H1 (cell line): ENCODE measurements around the gene DHRS7B. TPM values are rescaled to one million over a fixed set of nuclear protein-coding genes. Genes with fewer than 3 reads are reported as not detected.

ENCODE experiments used
- CTCF ChIA-PET: fragments of 300-600 bp; sonication (Branson Sonifier 250); formaldehyde crosslinking; loops from one replicate; lab custom pipeline; 2021; ENCODE audit not compliant: partially characterized antibody; lab: Charles Lee
- POLR2A ChIA-PET: fragments of 300-600 bp; sonication (Branson Sonifier 250); formaldehyde crosslinking; loops from one replicate; lab custom pipeline; 2021; ENCODE audit warnings: inconsistent platforms; ENCODE audit not compliant: partially characterized antibody; lab: Charles Lee
- DNase-seq, 2 experiments: peaks; one replicate each; pipeline versions ENCODE4 v3.0.0 to v3.0.0-alpha.2; 2010 to 2022; ENCODE audit warnings: low spot score in 2 of 2, low read depth in 1 of 2, mixed read lengths in 1 of 2
- FAIRE-seq: peaks from 2 replicates; lab custom pipeline; 2011; peaks lifted over from hg19 to GRCh38; lab: Jason Lieb, UNC
- H2AFZ ChIP-seq: 2 replicates; pipeline ENCODE4 v1.8.1; 2012; ENCODE audit warnings: low read length, inconsistent platforms
- H2AK5ac ChIP-seq: 2 replicates; pipeline ENCODE4 v1.6.1; 2013; ENCODE audit warnings: low read depth, low read length
- H2BK120ac ChIP-seq: replicated peaks from 2 replicates; pipeline ENCODE3; 2013; ENCODE audit warnings: low read depth, low read length, inconsistent platforms
- H2BK12ac ChIP-seq: 2 replicates; pipeline ENCODE4 v1.6.1; 2013; ENCODE audit warnings: low read depth, low read length
- H2BK15ac ChIP-seq: 2 replicates; pipeline ENCODE4 v1.6.1; 2013; ENCODE audit warnings: low read length
- H2BK20ac ChIP-seq: 2 replicates; pipeline ENCODE4 v1.6.1; 2013; ENCODE audit warnings: low read length
- H2BK5ac ChIP-seq: 2 replicates; pipeline ENCODE4 v1.6.1; 2013; ENCODE audit warnings: low read depth, low read length
- H3K14ac ChIP-seq: 2 replicates; pipeline ENCODE4 v1.6.1; 2013; ENCODE audit warnings: inconsistent platforms; ENCODE audit not compliant: insufficient read length
- H3K18ac ChIP-seq: 2 replicates; pipeline ENCODE4 v1.6.1; 2013; ENCODE audit warnings: low read length; ENCODE audit errors: extremely low read depth
- H3K23ac ChIP-seq: 2 replicates; pipeline ENCODE4 v1.6.1; 2013; ENCODE audit warnings: inconsistent platforms; ENCODE audit not compliant: insufficient read length
- H3K23me2 ChIP-seq: 2 replicates; pipeline ENCODE4 v1.6.1; 2013; ENCODE audit warnings: low read depth, low read length
- H3K27ac ChIP-seq: 2 replicates; pipeline ENCODE4 v1.6.1; 2011; ENCODE audit warnings: low read depth, low read length, inconsistent platforms
- H3K27me3 ChIP-seq, 4 experiments: replicated peaks in 1 of 4; 1 replicate in 1 of 4; 2 replicates in 3 of 4; pipeline versions ENCODE4 v1.6.1 to v1.8.1; 2011 to 2013; ENCODE audit warnings: low read length in 3 of 4, mild to moderate bottlenecking in 3 of 4, inconsistent platforms in 2 of 4, mixed read lengths in 2 of 4, moderate library complexity in 1 of 4; ENCODE audit not compliant: control insufficient read depth in 3 of 4, insufficient read depth in 3 of 4; ENCODE audit errors: extremely low read depth in 1 of 4
- H3K36me3 ChIP-seq, 4 experiments: 2 replicates each; pipeline versions ENCODE4 v1.6.1 to v1.8.1; 2011 to 2013; ENCODE audit warnings: mild to moderate bottlenecking in 4 of 4, low read length in 3 of 4, moderate library complexity in 2 of 4, control low read depth in 1 of 4, inconsistent platforms in 1 of 4; ENCODE audit not compliant: insufficient read depth in 4 of 4, control insufficient read depth in 2 of 4
- H3K4ac ChIP-seq: replicated peaks from 2 replicates; pipeline ENCODE3; 2013; ENCODE audit warnings: low read length, low read depth, mixed read lengths, inconsistent platforms; ENCODE audit not compliant: insufficient read length
- H3K4me1 ChIP-seq, 4 experiments: replicated peaks in 1 of 4; 1 replicate in 1 of 4; 2 replicates in 3 of 4; pipeline versions ENCODE4 v1.6.1 to v1.8.1; 2011 to 2013; ENCODE audit warnings: low read length in 3 of 4, inconsistent platforms in 2 of 4, mixed read lengths in 1 of 4; ENCODE audit not compliant: insufficient read depth in 4 of 4, control insufficient read depth in 3 of 4
- H3K4me2 ChIP-seq, 2 experiments: 2 replicates each; pipeline versions ENCODE4 v1.6.1 to v1.8.1; 2011 to 2013; ENCODE audit warnings: low read depth in 2 of 2, low read length in 2 of 2, control low read depth in 1 of 2, inconsistent platforms in 1 of 2, mild to moderate bottlenecking in 1 of 2; ENCODE audit not compliant: insufficient read depth in 1 of 2
- H3K4me3 ChIP-seq, 4 experiments: fragments of 200-600, 300-600 bp in 1 of 4; sonication (generic), shearing (Covaris generic), sonication (Bioruptor Twin) in 1 of 4; 2 replicates each; pipeline versions ENCODE4 v1.5.1 to v1.8.1; 2011 to 2016; ENCODE audit warnings: low read length in 4 of 4, low read depth in 3 of 4, control low read depth in 2 of 4, inconsistent platforms in 2 of 4, mild to moderate bottlenecking in 2 of 4, mixed read lengths in 1 of 4, moderate library complexity in 1 of 4; ENCODE audit not compliant: insufficient read depth in 2 of 4; ENCODE audit errors: extremely low read depth in 1 of 4
- H3K56ac ChIP-seq: replicated peaks from 2 replicates; pipeline ENCODE3; 2013; ENCODE audit warnings: low read depth, mild to moderate bottlenecking, mixed read lengths, low read length, inconsistent platforms; ENCODE audit not compliant: insufficient read length
- H3K79me1 ChIP-seq: 2 replicates; pipeline ENCODE4 v1.6.1; 2013; ENCODE audit warnings: low read depth, low read length, control low read depth
- H3K79me2 ChIP-seq, 2 experiments: 2 replicates each; pipeline versions ENCODE4 v1.6.1 to v1.8.1; 2012 to 2013; ENCODE audit warnings: low read length in 2 of 2, mild to moderate bottlenecking in 2 of 2, inconsistent platforms in 1 of 2; ENCODE audit not compliant: insufficient read depth in 2 of 2, control insufficient read depth in 1 of 2
- H3K9ac ChIP-seq, 4 experiments: replicated peaks in 1 of 4; 1 replicate in 1 of 4; 2 replicates in 3 of 4; pipeline versions ENCODE4 v1.6.1 to v1.8.1; 2011 to 2013; ENCODE audit warnings: low read depth in 3 of 4, low read length in 3 of 4, control low read depth in 2 of 4, mild to moderate bottlenecking in 2 of 4, moderate library complexity in 2 of 4, inconsistent platforms in 1 of 4; ENCODE audit errors: extremely low read depth in 1 of 4
- H3K9me3 ChIP-seq, 2 experiments: 2 replicates each; pipeline versions ENCODE4 v1.6.1 to v1.8.1; 2012 to 2013; ENCODE audit warnings: mild to moderate bottlenecking in 2 of 2, moderate library complexity in 2 of 2, control low read depth in 1 of 2, inconsistent platforms in 1 of 2, low read depth in 1 of 2, low read length in 1 of 2, mixed read lengths in 1 of 2; ENCODE audit not compliant: insufficient read depth in 2 of 2
- H4K20me1 ChIP-seq, 2 experiments: replicated peaks in 1 of 2; 2 replicates each; pipeline versions ENCODE3 to v1.8.1; 2011 to 2013; ENCODE audit warnings: inconsistent platforms in 2 of 2, low read length in 2 of 2, mild to moderate bottlenecking in 1 of 2; ENCODE audit not compliant: insufficient read depth in 2 of 2, control insufficient read depth in 1 of 2
- H4K5ac ChIP-seq: 2 replicates; pipeline ENCODE4 v1.6.1; 2013; ENCODE audit warnings: low read length, low read depth, mixed read lengths, inconsistent platforms; ENCODE audit not compliant: insufficient read length
- H4K8ac ChIP-seq: 2 replicates; pipeline ENCODE4 v1.8.0; 2013; ENCODE audit warnings: mild to moderate bottlenecking, moderate library complexity, low read length, inconsistent platforms; ENCODE audit not compliant: insufficient read depth; ENCODE audit errors: extremely low read depth
- H4K91ac ChIP-seq: replicated peaks from 2 replicates; pipeline ENCODE3; 2013; ENCODE audit warnings: low read length, mixed read lengths, inconsistent platforms; ENCODE audit not compliant: insufficient read length
- ASH2L ChIP-seq: fragments of 200-600, 300-600 bp; sonication (generic); IDR thresholded peaks from one replicate; pipeline ENCODE4 v1.7.1; 2017; ENCODE audit warnings: low read length
- BACH1 ChIP-seq: IDR thresholded peaks from 2 replicates; pipeline ENCODE4 v1.6.1; 2012; ENCODE audit warnings: low read length, improper control_type of control experiment
- BCL11A ChIP-seq, 2 experiments: IDR thresholded peaks; one replicate each; pipeline ENCODE4 v1.6.1; 2011; ENCODE audit warnings: low read depth in 2 of 2, low read length in 2 of 2, mild to moderate bottlenecking in 2 of 2
- CBX5 ChIP-seq: fragments of 300-800, 300-1000 bp; sonication (generic); IDR thresholded peaks from 2 replicates; pipeline ENCODE4 v1.7.1; 2016; ENCODE audit warnings: antibody characterized with exemption, low read length, low read depth
- CBX8 ChIP-seq: fragments of 300-800, 300-1000 bp; sonication (generic); IDR thresholded peaks from 2 replicates; pipeline ENCODE4 v1.7.1; 2016; ENCODE audit warnings: low read depth, low read length, borderline replicate concordance
- EGR1 ChIP-seq: IDR thresholded peaks from 2 replicates; pipeline ENCODE4 v1.6.1; 2011; ENCODE audit warnings: low read depth, low read length, borderline replicate concordance
- GABPA ChIP-seq: IDR thresholded peaks from 2 replicates; pipeline ENCODE4 v1.6.1; 2011; ENCODE audit warnings: mild to moderate bottlenecking, low read length, moderate library complexity, borderline replicate concordance; ENCODE audit not compliant: insufficient read depth
- GTF2F1 ChIP-seq: IDR thresholded peaks from 2 replicates; pipeline ENCODE4 v1.6.1; 2012; ENCODE audit warnings: low read depth, low read length, improper control_type of control experiment, borderline replicate concordance
- RNF2 ChIP-seq: fragments of 200-900, 300-1000 bp; sonication (generic); IDR thresholded peaks from 2 replicates; pipeline ENCODE4 v1.7.1; 2016; ENCODE audit warnings: borderline replicate concordance, low read depth, mild to moderate bottlenecking, antibody characterized with exemption, low read length; ENCODE audit not compliant: poor library complexity, severe bottlenecking; ENCODE audit errors: missing control alignments
- SIN3A ChIP-seq, 2 experiments: IDR thresholded peaks in 1 of 2; conservative IDR thresholded peaks in 1 of 2; 2 replicates each; pipeline ENCODE4 v1.6.1; 2011 to 2012; ENCODE audit warnings: low read length in 2 of 2, improper control_type of control experiment in 1 of 2, low read depth in 1 of 2, mild to moderate bottlenecking in 1 of 2
- SP4 ChIP-seq: IDR thresholded peaks from 2 replicates; pipeline ENCODE4 v1.6.1; 2012; ENCODE audit warnings: low read length, inconsistent platforms
- TAF1 ChIP-seq: IDR thresholded peaks from 2 replicates; pipeline ENCODE4 v1.6.1; 2011; ENCODE audit warnings: mild to moderate bottlenecking, low read depth, low read length
- WGBS, 2 experiments: shearing (Covaris generic) in 1 of 2; methylation state at CpG; one replicate each; pipeline versions ENCODE4 v1.1.6 to v1.1.7; 2013 to 2015; ENCODE audit warnings: low lambda C conversion rate in 2 of 2, mixed read lengths in 2 of 2, inconsistent platforms in 1 of 2, low coverage in 1 of 2, missing lambda C conversion rate in 1 of 2; ENCODE audit not compliant: insufficient replicate concordance in 2 of 2, insufficient coverage in 1 of 2, insufficient read length in 1 of 2; ENCODE audit errors: extremely low coverage in 1 of 2, missing lambda C conversion rate in 1 of 2; 5-methylcytosine and 5-hydroxymethylcytosine counted together
- polyA plus RNA-seq, 7 experiments: library from polyadenylated mRNA; depleted of rRNA in 3 of 7; stranded (reverse) in 5 of 7; unstranded in 2 of 7; fragments of >200 nt in 5 of 7; fragments of 200-250 nt in 2 of 7; gene quantifications; 1 replicate in 5 of 7; 2 replicates in 1 of 7; 4 replicates in 1 of 7; pipeline versions ENCODE4 v1.2.1 to v1.2.3, GENCODE V29; 2011 to 2013; ENCODE audit warnings: missing spikeins in 2 of 7, mixed read lengths in 2 of 7
- total RNA-seq: library from RNA; stranded (reverse); fragmentation: NEBNext Ultra II Directional; extraction: Animal tissue kit (Norgen Biotek cat#: 25700); gene quantifications from 2 replicates; pipeline ENCODE4 v1.2.1, GENCODE V29; 2021
- TF ChIP-seq, protein P1 (sequence below): IDR thresholded peaks from 2 replicates; pipeline ENCODE4 v1.6.1; 2012; ENCODE audit warnings: inconsistent platforms
- TF ChIP-seq, protein P2 (sequence below): IDR thresholded peaks from 2 replicates; pipeline ENCODE4 v1.6.1; 2011; ENCODE audit warnings: low read depth, mild to moderate bottlenecking, low read length; ENCODE audit not compliant: insufficient read depth

DHRS7B gene
- total and polyA plus RNA-seq, 2 of the 8 experiments (the other 6 are each of a cell fraction or from before 2014, with no cell fraction given), result 11.0 to 27.9 TPM

DNA sequence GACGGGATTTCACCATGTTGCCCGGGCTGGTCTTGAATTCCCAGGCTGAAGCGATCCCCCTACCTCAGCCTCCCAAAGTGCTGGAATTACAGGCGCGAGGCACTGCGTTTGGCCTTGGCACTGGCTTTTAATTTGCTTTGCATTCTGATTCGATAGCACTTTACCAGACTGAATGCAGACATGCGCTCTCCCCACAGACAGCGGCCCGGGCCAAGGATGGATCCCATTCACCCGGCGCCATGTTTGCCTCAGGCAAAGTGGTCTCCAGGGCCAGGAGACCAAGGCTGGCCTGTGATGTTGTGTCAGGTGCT is 41.7 kb downstream of the DHRS7B start:
- H3K27me3 ChIP-seq, result no peaks in the 10 kb centered on the region
- H3K4ac ChIP-seq, result no peak overlapping the region
- no peak overlapping the region for H3K4me2 ChIP-seq
- no peak for DNase-seq
- H2AK5ac ChIP-seq, result no peak overlapping the region
- no peak overlapping the region for H3K27ac ChIP-seq
- H2BK15ac ChIP-seq, result no peak overlapping the region
- H3K56ac ChIP-seq, result no peak overlapping the region
- H2BK120ac ChIP-seq, result no peak overlapping the region
- POLR2A ChIA-PET, result no interaction called here
- no peaks in the 10 kb centered on the region for H3K79me2 ChIP-seq
- CTCF ChIA-PET, result interaction anchor here (0.6 to 1.4 kb wide), 5 partner anchors 101 to 344 kb away, joined by 3 to 4 read pairs (median 3); no protein-coding TSS in a partner anchor
- no peak overlapping the region for H3K23ac ChIP-seq
- H2BK5ac ChIP-seq, result no peak overlapping the region
- H3K79me1 ChIP-seq, result no peaks in the 10 kb centered on the region; the same call in 1 of the 2 replicates
- H3K23me2 ChIP-seq, result no peaks in the 10 kb centered on the region
- H3K14ac ChIP-seq, result no peak overlapping the region
- H2BK20ac ChIP-seq, result no peak overlapping the region
- H3K36me3 ChIP-seq, result no peaks in the 10 kb centered on the region; a peak in 1 of 8 replicates
- H2AFZ ChIP-seq, result no peak overlapping the region
- FAIRE-seq, result no peak
- no peaks in the 10 kb centered on the region for H3K4me1 ChIP-seq
- H4K5ac ChIP-seq, result no peak overlapping the region
- H3K9ac ChIP-seq, result no peak overlapping the region
- H2BK12ac ChIP-seq, result no peak overlapping the region
- no peaks in the 10 kb centered on the region for H3K9me3 ChIP-seq
- H4K8ac ChIP-seq, result no peak overlapping the region
- H3K4me3 ChIP-seq, result no peak overlapping the region
- 92% methylated on average over 12 of the region's 12 CpGs; no CpG with 5 or more reads in 1 of the 2 experiments for WGBS, 2 experiments
- H4K20me1 ChIP-seq, result no peaks in the 10 kb centered on the region
- H4K91ac ChIP-seq, result no peak overlapping the region
- H3K18ac ChIP-seq, result no peak overlapping the region
- TF ChIP-seq SIN3A (conservative IDR thresholded peaks at IDR 0.05 in 1 of 2, IDR thresholded peaks at IDR 0.05 in 1 of 2; ENCODE audit: low read depth in 1 of 2, low read length in 2 of 2) (no peak), CBX8 (no peak), BCL11A (IDR thresholded peaks at IDR 0.05; ENCODE audit: low read depth in 2 of 2, low read length in 2 of 2) (no peak), BACH1 (no peak), RNF2 (no peak), GABPA (no peak), ASH2L (no peak), TAF1 (no peak), CBX5 (no peak), SP4 (no peak), EGR1 (no peak), GTF2F1 (no peak)
- TF ChIP-seq, protein P1, sequence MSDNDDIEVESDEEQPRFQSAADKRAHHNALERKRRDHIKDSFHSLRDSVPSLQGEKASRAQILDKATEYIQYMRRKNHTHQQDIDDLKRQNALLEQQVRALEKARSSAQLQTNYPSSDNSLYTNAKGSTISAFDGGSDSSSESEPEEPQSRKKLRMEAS, result no peak
- TF ChIP-seq, protein P2, sequence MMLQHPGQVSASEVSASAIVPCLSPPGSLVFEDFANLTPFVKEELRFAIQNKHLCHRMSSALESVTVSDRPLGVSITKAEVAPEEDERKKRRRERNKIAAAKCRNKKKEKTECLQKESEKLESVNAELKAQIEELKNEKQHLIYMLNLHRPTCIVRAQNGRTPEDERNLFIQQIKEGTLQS, result no peak
